HG03066 (cell line): ENCODE data around the gene ERLIN1.

Experiments used
- ATAC-seq: cut with Tn5 transposase; IDR thresholded peaks from one replicate; pipeline ENCODE4 v1.9.1; 2021; ENCODE audit warnings: low read depth; ENCODE audit not compliant: unreplicated experiment

ERLIN1 gene

DNA sequence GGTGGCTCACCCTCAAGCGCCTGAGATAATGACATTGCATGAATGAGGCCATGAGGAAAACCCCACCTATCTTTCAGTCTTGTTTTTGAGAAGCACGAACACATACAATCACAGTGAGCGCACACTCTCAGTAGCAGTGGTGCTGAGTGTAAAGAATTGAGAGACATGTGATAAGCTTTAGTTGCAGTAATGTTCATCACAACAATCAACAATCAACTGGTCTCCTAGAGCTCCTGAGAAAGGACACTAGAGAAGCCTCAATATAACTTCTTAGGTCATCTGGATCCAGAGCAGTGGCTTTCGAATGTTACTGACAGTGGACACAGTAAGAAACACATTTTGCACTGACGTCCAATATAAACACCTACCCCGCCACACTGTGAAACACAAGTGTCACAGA, 12.8 kb downstream of the ERLIN1 start:
- ATAC-seq, result no peak

DNA sequence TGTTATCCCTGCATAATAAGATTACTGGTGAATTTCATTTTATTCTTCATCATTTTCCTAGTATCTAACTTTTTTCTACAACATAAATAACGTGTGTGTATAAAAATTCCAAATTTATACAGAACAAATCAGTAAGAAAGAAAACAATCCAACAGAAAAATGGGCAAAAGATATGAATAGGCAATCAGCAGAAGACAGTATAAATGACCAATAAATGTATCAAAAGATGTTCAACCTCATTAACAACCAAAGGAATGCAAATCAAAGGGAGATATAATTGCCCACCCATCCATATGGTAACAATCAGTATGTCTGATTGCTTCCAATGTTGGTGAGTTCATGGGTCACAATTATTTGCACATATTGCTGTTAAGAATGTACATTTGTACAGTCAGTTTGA, 13.5 kb downstream of the ERLIN1 start:
- ATAC-seq, result no peak

DNA sequence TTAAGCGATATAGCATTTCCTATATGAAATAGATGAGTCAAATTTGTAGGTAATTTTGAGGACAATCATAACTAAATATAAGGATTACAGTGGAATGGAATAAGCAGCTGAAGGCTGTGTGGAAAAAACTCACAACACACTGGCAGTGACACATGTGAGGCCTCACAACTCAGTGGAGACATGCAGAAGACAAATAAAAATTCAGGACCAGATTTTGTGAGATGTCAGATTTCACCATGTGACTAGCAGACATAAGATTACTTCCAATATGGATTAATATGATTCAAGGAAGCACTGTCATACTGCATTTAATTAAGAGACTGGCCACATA, 17.6 kb downstream of the ERLIN1 start:
- ATAC-seq, result no peak

DNA sequence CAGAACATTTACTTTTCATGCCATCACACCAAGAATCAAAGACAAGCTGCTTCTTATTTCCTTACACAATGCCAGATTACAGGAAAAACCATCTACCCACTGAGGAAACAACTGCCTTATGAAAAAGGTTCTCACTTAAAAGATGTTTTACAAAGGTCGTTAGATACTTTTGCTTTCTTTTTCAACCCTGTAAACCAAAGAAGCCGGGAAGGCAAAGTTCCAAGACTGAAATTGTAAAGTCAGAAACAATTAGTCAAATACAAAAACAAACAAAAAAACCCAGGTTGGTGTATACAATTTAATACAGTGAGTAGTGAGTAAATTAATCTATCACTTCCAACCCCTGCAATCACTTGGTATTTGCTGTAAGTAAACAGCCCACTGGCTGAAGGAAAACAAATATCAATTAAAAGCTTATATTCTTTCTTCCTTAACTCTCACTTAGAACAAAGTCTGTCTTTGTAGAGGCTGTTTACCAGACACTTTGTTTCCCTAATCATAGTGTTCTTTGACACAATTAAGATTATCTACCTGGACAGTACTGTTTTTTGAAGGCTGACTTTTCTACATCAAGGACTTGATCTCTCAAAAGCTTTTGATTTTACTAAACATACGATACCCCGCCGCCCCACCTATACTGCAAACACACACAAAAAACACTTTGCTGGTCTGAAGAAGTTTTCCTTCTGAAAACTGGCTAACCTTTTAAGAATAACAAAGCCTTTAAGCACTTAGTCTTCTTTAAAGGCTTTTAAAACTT, 18.1 kb downstream of the ERLIN1 start:
- ATAC-seq, result no peak

DNA sequence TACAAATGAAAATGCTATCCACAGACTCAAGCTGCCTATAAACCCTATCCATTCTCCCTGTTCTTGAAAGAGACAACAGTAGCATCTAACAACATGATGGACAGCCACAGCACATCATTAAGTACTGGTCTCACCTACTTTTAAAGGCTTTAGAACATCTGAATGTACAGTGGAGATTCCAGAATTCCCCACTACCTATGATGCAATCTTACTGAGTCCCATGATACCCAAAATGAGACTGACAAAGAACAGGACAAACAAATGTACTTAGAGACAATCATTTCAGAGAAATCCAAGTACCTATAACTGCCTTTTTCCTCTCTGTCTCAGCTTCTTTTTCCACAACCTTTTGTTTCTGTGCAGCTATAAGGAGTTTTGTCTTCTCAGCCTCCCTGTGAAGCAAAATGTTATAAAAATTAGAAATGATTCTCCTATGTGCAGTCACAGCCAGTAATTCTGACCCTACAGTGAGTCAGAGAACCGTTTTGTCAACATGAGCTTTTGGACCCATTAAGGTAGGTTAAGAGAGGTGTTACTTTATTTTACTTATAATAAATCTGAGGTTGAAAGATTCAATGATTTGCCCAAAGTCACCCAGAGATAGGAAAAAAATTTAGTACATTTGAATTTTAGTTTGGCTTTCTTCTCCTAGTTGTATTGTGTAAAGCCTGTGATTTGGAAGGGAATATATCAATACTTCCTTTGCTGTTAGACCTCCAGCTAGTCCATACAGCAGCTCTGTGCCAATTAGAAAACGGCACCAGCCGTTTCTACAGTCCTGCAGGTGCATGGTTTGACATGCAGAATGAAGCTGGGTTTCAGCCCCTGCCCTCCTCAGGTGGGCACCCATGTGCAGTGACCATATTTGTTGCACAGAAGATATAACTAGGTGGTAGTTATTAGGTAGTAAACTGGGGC, 21.9 kb downstream of the ERLIN1 start:
- ATAC-seq, result no peak

DNA sequence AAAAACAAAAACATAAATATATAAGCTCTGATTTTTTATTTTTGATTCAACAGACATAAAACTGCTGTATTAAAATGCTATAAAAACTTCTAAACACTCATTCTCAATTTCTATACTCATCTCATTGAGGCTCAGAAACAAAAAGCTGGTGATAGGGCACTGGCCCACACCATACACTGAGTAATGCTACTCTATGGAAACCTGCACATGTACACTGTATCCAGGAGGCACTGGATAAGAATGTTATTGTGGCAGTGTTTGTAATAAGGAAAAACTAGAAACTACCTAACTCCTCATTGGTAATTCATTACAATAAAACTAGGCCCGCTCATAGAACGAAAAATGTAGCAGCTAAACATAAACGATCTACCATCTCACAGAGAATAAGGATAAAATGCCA, 23.1 kb downstream of the ERLIN1 start:
- no peak for ATAC-seq

DNA sequence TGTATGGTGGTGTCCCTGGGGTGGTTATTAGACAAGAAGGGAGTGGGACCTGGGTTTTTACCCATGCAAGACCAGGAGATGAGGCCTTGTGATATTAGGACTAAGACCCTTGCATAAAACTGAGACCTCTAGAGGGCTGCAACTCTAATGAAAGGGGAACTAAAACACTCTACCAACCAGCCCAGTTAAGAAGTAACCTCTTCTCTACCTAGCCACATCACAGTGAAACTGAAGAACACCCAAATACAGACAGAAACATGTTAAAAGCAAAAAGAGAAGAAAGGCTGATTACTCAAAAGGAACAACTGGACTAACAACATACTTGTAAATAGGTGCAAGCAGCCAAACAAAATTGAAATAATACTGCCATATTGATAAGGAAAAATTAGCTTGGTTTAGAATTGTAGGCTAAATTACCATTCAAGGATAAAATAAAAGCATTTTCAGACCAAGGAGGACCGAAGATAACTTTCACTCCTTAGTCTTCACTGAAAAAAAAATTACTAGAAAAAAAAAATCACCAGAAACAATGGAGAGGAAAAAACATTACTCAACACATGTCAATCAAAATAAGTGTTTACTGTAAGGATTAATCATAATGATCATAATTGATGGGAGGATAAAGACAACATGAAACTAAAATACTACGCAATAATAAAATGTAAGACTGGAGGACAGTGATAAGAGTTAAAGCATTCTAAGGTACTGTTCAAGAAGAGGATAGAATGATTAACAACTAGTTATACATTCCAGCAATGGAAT, 27.6 kb downstream of the ERLIN1 start:
- ATAC-seq, result peak; percentile 85

DNA sequence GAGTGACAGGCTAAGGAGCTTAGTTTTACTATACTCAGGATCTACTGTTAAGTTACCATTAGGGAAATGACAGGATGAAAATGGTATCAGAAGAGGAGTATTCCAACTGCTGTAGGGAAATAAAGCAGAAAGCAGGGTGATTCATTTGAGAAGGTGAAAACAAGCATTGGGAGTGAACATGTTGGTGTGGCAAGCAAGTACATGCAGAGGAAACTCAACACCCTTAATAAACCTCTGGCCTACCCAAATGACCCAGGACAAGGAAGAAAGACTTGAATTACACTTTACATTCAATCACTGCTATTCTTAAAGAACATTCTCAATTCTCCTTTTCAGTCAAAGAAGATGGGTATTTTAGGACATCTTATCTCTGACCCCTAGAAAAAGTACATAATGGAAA, 28.7 kb downstream of the ERLIN1 start:
- no peak for ATAC-seq

DNA sequence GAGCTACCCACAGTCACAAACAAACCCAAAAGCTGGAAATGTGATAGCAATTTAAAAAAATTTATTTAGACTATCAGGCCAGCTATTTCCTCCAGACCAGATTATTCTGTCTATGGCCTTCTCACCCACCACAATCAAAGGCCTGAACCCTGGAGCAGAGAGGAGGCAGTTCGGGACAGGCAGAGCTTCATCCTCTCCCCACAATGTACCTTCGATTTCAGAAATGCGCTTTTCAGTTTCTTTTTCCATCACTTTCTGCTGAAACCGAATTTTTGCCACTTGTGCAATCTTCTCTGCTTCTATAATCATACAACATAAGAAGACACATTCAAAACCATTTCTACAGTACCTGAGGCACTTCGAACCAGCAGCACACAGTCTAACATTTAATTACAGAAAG, 29.9 kb downstream of the ERLIN1 start:
- ATAC-seq, result no peak

DNA sequence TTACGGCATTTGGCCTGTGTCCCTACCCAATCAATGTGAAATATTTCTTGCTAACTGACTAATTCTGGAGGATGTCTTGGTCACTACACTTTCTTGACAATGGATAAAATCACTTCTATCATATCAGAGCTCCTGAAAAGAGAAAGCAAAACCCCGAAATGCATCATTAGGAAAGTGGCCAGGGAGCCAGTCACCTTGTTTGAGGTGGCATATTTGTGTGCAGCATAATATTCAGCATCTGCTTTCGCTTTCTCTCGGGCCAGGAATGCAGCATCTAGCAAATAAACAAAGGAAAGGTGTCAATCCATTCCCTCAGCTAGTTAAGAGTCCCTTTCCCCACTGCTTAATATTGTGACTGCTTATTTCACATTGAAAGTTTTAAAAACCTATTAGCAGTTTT, 31.2 kb downstream of the ERLIN1 start:
- ATAC-seq, result no peak

DNA sequence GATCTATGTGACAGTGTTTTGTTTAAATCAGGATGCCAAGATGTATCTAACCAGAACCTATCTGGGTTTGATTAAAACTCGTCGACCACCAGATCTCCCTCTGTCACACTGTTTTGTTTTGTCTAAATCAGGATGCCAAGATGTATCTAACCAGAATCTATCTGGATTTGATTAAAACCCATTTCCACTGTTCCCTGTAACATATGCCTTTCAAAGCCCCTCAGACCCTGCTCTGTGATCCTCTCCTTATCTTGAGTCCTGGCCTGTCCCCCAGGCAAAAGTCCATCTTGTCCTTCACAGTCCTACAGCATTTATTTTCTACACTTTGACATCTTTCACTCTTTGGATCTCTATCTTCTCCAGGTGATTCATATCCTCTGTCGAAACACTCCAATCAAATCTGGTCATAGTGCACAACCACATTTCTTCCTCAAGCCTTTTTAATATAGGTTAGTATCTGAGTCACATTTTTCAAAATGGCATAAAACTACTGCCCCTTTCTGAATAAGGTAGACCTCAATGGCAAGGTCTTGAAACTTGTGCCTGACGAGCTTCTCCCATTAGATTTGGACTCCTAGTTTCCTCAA, 32.5 kb downstream of the ERLIN1 start:
- ATAC-seq, result no peak

DNA sequence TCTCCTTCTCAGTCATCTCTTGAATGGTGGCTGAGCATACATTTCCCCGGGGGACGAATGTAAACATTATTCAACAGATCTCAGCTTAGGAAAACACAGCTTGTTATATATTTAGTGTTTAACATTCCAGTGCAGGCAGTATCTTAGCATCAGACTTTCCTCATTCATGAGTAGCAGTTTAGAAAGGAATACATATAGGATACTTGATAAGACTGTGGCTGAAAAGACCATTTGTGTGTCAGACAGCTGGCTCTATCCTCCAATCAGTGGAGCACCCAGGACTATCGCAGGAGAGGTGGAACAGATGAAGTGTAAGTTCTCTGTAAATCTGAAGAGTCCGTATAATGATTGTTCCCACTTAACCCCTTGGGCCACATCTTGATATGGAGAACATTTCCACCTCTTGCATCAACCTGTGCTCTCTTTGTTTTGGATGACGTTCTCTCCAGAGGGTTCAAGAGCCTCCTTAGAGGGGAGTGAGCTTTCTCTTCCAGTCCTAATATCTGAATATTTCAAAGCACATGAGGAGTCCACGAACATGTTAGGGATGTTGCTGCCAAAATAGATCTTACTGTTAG, 34.0 kb downstream of the ERLIN1 start:
- no peak for ATAC-seq

DNA sequence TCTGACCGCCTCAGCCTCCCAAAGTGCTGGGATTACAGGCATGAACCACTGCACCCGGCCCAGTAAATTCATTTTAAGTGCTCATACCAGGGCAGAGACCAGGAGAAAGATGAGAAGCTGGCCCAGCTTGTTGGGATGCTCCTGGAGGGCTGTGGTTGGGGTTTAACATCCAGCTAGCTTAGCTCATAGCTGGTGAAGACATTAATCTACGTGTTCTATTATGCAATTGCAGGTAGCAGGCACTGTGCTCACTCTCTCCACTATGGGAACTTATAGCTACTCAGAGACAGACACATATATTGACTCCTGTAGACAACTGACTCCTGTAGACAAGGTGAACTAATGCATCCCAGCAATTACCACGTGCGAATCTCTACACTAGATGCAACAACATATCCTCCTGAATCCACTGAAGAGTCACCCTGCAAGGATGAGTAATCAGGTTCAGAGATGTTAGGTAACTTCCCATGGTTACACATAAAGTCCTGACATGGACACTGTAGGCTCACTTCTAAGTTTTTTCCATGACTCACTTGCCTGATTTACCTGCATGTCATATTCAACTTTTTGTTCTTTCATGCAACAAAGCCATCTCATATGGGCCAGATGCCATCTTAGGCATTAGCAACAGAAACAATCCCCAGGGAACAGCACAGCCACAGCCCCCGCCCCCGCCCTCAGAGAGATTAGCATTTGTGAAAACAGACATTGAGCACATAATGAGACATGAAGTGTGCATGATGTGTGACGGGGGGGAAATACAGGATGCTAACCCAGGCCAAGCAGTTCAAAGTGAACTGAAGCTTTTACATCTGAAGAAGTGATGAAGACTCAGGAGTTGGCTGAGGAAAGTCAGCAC, 37.2 kb downstream of the ERLIN1 start:
- no peak for ATAC-seq

DNA sequence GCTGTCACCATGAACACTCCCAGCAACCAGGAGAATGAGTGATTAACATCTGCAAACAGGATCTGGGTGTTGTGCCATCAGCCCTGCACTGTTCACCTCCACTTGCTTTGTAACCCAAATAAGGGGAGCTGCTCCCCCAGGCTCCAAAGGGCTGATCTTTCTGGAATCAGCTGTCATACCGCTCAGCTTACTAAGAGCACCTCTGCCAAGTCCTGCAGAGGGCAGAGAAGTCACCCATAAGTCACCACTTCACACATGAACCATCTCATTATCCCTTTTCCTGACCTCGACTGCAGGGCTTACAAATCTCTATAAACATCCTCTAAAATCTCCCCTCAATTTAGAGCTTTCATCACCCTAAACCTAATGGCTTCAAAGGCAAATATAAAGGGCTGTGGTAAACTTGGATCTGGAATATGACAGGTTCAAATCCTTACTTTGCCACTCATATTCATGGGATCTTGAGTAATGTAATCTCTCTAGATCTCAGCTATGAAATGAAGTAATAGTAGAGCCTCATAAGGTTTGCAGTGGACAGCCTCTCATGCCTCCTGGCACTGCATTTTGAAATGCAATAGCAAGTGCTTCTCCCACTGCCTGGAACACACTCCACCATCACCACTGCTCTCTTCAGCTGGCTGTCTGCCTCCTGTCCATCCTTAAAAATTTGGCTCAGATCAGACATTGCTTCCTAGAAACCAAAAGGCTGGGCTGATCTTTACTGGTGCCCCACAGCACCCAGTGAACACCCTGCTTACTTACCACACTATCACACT, 38.8 kb downstream of the ERLIN1 start:
- no peak for ATAC-seq

DNA sequence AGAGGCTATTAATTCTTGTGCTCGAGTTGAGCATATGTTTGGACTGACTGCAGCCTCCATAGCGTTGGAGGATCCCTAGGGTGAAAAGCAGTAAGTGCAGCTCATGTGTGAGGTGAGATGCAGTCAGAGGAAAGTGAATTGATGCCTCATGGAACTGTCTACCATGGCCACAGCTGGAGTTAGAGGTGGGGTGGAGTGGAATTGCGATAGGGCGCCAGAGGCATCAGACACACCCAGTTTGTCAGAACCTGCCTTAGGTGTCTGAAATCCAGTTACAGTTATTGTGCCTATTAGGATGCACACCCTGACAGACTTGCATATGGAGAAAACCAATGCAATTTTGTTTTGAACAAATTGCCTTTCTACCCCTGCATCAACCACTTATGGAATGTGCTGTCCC, 39.4 kb downstream of the ERLIN1 start:
- ATAC-seq, result no peak

DNA sequence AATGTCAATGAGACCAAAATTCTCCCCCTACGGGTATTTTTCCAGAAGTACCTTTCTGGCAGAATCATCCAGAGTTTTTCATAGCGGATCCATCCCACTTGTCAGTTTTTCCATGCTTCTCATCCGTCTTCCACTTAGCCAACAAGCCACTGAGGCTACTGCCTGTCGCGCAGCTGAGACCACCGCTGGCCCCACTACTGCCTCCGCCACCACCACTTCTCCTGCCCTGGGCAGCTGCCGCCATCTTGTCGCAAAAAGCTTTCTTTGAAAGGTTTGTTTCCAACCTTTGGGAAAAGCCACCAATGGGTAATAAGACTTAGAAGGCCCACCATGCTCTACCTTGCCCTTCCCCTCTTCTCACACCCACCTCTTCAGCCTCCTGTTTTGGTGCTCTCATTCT, 42.1 kb downstream of the ERLIN1 start:
- ATAC-seq, result no peak

DNA sequence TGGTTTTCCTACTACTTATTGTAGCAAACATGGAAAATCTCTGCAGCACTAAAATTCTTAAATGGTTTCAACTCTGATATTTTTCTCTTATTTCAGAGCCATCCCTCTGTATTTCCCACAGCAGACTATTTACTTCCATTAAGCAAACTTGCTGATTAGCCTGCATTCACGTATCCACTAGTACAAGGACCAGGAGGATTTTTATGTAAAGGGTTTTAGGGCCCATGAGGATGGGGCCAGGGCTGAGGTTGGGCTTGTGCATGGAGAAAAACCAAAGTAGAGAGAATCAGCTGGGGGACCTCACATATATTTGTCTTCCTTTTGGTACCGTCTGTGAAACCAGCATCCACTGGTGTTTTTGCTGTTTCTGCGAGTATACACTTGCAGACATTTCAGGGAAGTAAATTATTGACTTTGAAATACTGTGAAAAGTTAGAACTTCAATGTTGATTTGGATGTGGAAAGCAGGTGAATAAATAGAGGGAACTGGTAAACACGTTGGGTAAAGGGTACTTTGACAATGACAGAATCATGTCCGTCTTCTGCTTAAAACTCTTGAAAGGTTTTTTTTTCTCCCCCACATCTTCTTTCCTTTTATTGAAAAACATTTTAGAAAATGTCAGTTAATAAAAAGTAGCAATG, 44.3 kb downstream of the ERLIN1 start:
- no peak for ATAC-seq

DNA sequence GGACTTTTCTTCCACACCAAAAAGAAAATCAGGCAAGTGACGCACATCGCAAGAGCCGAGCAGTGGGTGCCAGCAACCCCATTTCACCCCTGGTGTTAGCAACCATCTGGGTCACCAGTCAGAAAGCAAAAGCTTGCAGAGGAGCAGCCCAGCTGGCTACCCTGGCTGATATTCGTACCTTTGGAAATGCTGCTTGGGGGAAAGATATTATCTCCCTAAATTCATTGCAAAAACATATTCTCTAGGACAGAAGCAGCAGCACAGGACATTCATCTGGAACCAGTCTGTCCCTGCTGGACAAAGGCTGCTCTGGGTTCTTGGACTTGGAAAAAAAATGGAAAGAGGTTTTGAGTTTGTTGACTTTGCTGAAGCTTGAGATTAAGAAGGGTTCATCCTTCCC, 45.8 kb downstream of the ERLIN1 start:
- no peak for ATAC-seq
